ENCODE measurements around the gene BEND6. TPM values are rescaled to one million over a fixed set of nuclear protein-coding genes. Genes with fewer than 3 reads are reported as not detected.

Gene BEND6
- total RNA-seq, 1 experiment from 2014 or later = 1.8 TPM

DNA sequence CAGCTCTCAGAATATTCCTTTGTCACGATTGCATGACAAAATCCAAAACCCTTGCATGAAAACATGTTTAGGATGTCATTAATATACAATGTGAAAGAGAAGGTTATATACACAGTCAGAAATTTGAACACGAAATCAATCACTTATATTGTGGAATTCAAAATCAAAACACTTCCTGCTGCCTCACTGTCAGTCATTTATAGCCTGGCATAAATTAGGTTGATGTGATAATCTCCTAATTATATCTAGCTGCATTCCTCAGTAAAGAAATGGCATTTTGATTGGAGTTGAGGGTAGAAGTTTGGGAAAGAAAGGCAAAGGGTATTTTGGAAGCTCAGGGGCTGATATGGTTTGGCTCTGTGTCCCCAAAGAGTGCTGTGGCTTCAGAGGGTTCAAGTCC lies 24.1 kb upstream of the BEND6 start:
- no peak overlapping the region for H3K4me3 Mint-ChIP-seq (ENCODE audit: low read depth, unreplicated experiment)
- intact Hi-C loops (cut with micrococcal nuclease; ENCODE audit: unreplicated experiment) = no loop called here
- no peaks in the 10 kb centered on the region for H3K27me3 Mint-ChIP-seq (ENCODE audit: unreplicated experiment)
- H3K9me3 Mint-ChIP-seq (ENCODE audit: low read depth, unreplicated experiment) = no peaks in the 10 kb centered on the region
- H3K36me3 Mint-ChIP-seq (ENCODE audit: insufficient read depth, unreplicated experiment) = no peaks in the 10 kb centered on the region
- no TSS peak for BruUV-seq (replicated peaks)
- no peak for DNase-seq
- no peak overlapping the region for H3K27ac Mint-ChIP-seq (ENCODE audit: unreplicated experiment)
- peaks cover 18% of the 10 kb centered on the region for H3K4me1 Mint-ChIP-seq (ENCODE audit: low read depth, unreplicated experiment)
- TF ChIP-seq, protein P1, sequence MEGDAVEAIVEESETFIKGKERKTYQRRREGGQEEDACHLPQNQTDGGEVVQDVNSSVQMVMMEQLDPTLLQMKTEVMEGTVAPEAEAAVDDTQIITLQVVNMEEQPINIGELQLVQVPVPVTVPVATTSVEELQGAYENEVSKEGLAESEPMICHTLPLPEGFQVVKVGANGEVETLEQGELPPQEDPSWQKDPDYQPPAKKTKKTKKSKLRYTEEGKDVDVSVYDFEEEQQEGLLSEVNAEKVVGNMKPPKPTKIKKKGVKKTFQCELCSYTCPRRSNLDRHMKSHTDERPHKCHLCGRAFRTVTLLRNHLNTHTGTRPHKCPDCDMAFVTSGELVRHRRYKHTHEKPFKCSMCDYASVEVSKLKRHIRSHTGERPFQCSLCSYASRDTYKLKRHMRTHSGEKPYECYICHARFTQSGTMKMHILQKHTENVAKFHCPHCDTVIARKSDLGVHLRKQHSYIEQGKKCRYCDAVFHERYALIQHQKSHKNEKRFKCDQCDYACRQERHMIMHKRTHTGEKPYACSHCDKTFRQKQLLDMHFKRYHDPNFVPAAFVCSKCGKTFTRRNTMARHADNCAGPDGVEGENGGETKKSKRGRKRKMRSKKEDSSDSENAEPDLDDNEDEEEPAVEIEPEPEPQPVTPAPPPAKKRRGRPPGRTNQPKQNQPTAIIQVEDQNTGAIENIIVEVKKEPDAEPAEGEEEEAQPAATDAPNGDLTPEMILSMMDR (IDR thresholded peaks at IDR 0.05; ENCODE audit: unreplicated experiment) = no peak
- CTCF ChIA-PET = no interaction called here

DNA sequence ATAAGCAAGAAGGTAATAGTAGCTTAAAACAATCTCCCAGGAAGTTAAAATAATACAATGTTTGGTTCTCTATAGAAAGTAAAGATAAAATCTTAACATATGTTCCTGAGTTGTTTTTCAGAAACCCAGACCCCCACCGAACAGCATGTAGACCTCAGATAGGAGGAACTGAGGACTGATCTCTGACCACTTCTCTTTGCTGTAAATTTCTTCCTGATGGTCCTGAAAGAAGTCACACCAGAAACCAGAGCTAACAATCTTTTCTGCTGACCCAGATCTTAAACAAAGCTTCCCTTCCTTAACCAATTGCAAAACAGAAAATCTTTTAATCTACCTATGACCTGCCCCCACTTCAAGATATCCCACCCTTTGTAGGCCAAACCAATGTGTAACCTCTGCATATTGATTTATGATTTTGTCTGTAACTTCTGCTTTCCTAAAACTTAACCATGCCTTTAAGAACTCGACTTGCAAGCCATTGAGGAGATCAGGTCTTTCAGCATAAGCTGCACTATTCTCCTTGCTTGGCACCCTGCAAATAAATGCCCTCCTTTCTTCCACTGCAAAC lies 21.9 kb upstream of the BEND6 start:
- H3K36me3 Mint-ChIP-seq (ENCODE audit: insufficient read depth, unreplicated experiment) = no peaks in the 10 kb centered on the region
- TF ChIP-seq, protein P1 (IDR thresholded peaks at IDR 0.05; ENCODE audit: unreplicated experiment) = no peak
- no peak for DNase-seq
- H3K27me3 Mint-ChIP-seq (ENCODE audit: unreplicated experiment) = no peaks in the 10 kb centered on the region
- peaks cover 4% of the 10 kb centered on the region for H3K4me1 Mint-ChIP-seq (ENCODE audit: low read depth, unreplicated experiment)
- CTCF ChIA-PET = no interaction called here
- intact Hi-C loops (cut with micrococcal nuclease; ENCODE audit: unreplicated experiment) = no loop called here
- no peak overlapping the region for H3K4me3 Mint-ChIP-seq (ENCODE audit: low read depth, unreplicated experiment)
- no peak overlapping the region for H3K27ac Mint-ChIP-seq (ENCODE audit: unreplicated experiment)
- no peaks in the 10 kb centered on the region for H3K9me3 Mint-ChIP-seq (ENCODE audit: low read depth, unreplicated experiment)
- BruUV-seq (replicated peaks) = no TSS peak

DNA sequence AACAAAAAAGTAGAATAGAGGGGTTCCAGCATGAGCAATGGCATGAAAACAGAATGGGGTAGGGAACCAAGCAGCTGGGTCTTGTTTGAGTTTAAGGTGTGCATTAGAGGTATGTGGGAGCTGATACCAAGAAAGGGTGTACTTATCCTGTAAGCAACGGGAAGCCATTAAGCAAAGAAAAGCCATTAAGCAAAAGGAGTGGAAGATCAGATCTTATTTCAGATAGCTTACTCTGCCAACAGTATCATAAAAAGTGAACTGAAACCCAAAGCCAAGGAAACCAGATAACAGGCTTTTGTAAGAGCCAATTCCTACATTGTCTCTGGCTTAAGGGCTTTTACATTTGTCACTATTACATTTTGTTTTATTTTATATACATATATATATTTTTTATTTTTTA lies 21.3 kb upstream of the BEND6 start:
- H3K4me3 Mint-ChIP-seq (ENCODE audit: low read depth, unreplicated experiment) = no peak overlapping the region
- H3K36me3 Mint-ChIP-seq (ENCODE audit: insufficient read depth, unreplicated experiment) = no peaks in the 10 kb centered on the region
- CTCF ChIA-PET = no interaction called here
- H3K27me3 Mint-ChIP-seq (ENCODE audit: unreplicated experiment) = no peaks in the 10 kb centered on the region
- TF ChIP-seq, protein P1 (IDR thresholded peaks at IDR 0.05; ENCODE audit: unreplicated experiment) = no peak
- H3K4me1 Mint-ChIP-seq (ENCODE audit: low read depth, unreplicated experiment) = peaks cover 8% of the 10 kb centered on the region
- BruUV-seq (replicated peaks) = no TSS peak
- intact Hi-C loops (cut with micrococcal nuclease; ENCODE audit: unreplicated experiment) = no loop called here
- H3K9me3 Mint-ChIP-seq (ENCODE audit: low read depth, unreplicated experiment) = no peaks in the 10 kb centered on the region
- DNase-seq = no peak
- H3K27ac Mint-ChIP-seq (ENCODE audit: unreplicated experiment) = no peak overlapping the region

DNA sequence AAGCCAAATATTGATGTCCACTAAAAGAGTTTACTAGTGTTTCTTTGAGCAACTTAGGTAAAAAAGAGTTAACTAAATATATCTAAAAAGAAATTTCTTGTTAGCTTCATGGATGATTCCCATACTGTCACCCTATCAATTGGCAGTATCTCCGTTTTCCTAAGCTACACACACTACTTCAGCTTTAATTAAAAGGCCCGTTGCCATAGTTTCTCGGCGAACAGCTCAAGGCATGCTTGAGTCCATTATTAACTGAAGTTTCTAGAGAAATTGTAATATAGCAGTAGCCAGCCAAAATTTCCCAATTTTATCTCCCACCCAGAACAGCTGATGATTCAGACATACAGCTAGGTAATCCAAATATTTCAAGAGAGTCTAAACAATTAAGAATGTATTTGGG lies 20.0 kb upstream of the BEND6 start:
- CTCF ChIA-PET = no interaction called here
- intact Hi-C loops (cut with micrococcal nuclease; ENCODE audit: unreplicated experiment) = no loop called here
- Mint-ChIP-seq H3K4me3 (ENCODE audit: low read depth, unreplicated experiment) (no peak overlapping the region), H3K27me3 (ENCODE audit: unreplicated experiment) (no peaks in the 10 kb centered on the region), H3K9me3 (ENCODE audit: low read depth, unreplicated experiment) (no peaks in the 10 kb centered on the region), H3K27ac (ENCODE audit: unreplicated experiment) (no peak overlapping the region), H3K36me3 (ENCODE audit: insufficient read depth, unreplicated experiment) (no peaks in the 10 kb centered on the region), H3K4me1 (ENCODE audit: low read depth, unreplicated experiment) (peaks cover 18% of the 10 kb centered on the region)
- TF ChIP-seq, protein P1 (IDR thresholded peaks at IDR 0.05; ENCODE audit: unreplicated experiment) = no peak
- no peak for DNase-seq
- no TSS peak for BruUV-seq (replicated peaks)

Measured in Calu3 (cell line).